ENCODE measurements around the gene AUTS2.
A peak's percentile ranks its signal among the peaks of the same experiment; 100 is the strongest.

AUTS2 gene

GRCh38 chr7:69593511-69593910 is 4.8 kb upstream of the AUTS2 start:
- TF ChIP-seq CTCF (IDR thresholded peaks at IDR 0.05; ENCODE audit: low read depth, low read length), result no peak
- no peak for DNase-seq (ENCODE audit: low read depth in 2 of 2)
- no peak overlapping the region for H3K4me3 ChIP-seq (replicated peaks in 1 of 2; ENCODE audit: low read depth in 2 of 2, low read length in 2 of 2)

GRCh38 chr7:69595415-69595814 is 2.9 kb upstream of the AUTS2 start:
- TF ChIP-seq CTCF (IDR thresholded peaks at IDR 0.05; ENCODE audit: low read depth, low read length), result no peak
- DNase-seq (ENCODE audit: low read depth in 2 of 2), result no peak
- no peak overlapping the region for H3K4me3 ChIP-seq (replicated peaks in 1 of 2; ENCODE audit: low read depth in 2 of 2, low read length in 2 of 2)

- no peak overlapping the region for H3K4me3 ChIP-seq (replicated peaks in 1 of 2; ENCODE audit: low read depth in 2 of 2, low read length in 2 of 2)
- TF ChIP-seq CTCF (IDR thresholded peaks at IDR 0.05; ENCODE audit: low read depth, low read length), result no peak
- no peak for DNase-seq (ENCODE audit: low read depth in 2 of 2)
Measured at GRCh38 chr7:69596056-69596455, 2.2 kb upstream of the AUTS2 start.

- no peak for DNase-seq (ENCODE audit: low read depth in 2 of 2)
- peak overlapping the region; percentile 60 to 62 for H3K4me3 ChIP-seq (replicated peaks in 1 of 2; ENCODE audit: low read depth in 2 of 2, low read length in 2 of 2)
Measured at GRCh38 chr7:69596723-69597277, 1.5 kb upstream of the AUTS2 start.

GRCh38 chr7:69597278-69598076 is 798 bp upstream of the AUTS2 start:
- no peak for TF ChIP-seq CTCF (IDR thresholded peaks at IDR 0.05; ENCODE audit: low read depth, low read length)
- peak overlapping the region; percentile 60 to 62 for H3K4me3 ChIP-seq (replicated peaks in 1 of 2; ENCODE audit: low read depth in 2 of 2, low read length in 2 of 2)
- DNase-seq (ENCODE audit: low read depth in 2 of 2), result peak in 1 of 2 donors; percentile 9

More at GRCh38 chr7:69596723-69597277, 1.5 kb upstream of the AUTS2 start:
- TF ChIP-seq CTCF (IDR thresholded peaks at IDR 0.05; ENCODE audit: low read depth, low read length), result no peak

GRCh38 chr7:69598487-69599285 is 411 bp downstream of the AUTS2 start:
- peak overlapping the region; percentile 62 to 88 for H3K4me3 ChIP-seq (replicated peaks in 1 of 2; ENCODE audit: low read depth in 2 of 2, low read length in 2 of 2)
- peak in 1 of 2 donors; percentile 16 for DNase-seq (ENCODE audit: low read depth in 2 of 2)
- no peak for TF ChIP-seq CTCF (IDR thresholded peaks at IDR 0.05; ENCODE audit: low read depth, low read length)
